Measurements from ENCODE around the gene ABHD3.
A peak's percentile ranks its signal among the peaks of the same experiment; 100 is the strongest.
"Not testable (repeated sequence)": the region's sequence is repeated elsewhere in the genome, so short reads cannot be mapped to it uniquely, and the experiment has no call there.

Gene ABHD3

GRCh38 chr18:21650311-21650710, 54.3 kb downstream of the ABHD3 start:
- no peak for DNase-seq (ENCODE audit: low spot score)

DNA sequence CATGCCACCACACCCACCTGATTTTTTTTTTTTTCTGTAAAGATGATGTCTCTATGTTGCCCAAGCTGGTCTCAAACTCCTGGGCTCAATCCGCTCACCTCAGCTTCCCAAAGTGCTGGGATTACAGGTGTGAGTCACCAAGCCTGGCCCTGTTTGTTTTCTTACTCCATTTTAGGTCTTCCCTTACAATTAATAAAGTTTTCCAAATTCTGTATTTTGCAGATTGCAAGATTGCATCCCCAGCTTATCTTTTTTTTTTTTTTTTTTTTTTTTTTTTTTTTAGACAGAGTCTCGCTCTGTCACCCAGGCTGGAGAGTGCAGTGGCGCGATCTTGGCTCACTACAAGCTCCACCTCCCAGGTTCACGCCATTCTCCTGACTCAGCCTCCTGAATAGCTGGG, 64.2 kb downstream of the ABHD3 start:
- not testable (repeated sequence) for DNase-seq (ENCODE audit: low spot score)

DNA sequence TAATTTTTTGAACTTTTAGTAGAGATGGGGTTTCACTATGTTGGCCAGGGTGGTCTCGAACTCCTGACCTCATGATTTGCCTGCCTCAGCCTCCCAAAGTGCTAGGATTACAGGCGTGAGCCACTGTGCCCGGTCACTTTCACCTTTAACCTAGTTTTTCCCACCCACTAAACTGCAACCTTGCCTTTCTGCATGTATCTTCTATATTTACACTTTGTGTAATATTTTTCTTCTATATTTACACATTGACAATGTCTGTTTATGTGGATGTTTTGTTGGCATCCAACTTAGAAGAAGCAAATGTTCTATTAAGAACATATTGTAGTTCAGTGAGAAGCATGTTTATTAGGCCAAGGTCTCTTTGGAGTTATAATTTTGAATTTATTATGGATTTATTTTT, 65.8 kb downstream of the ABHD3 start:
- no peak for DNase-seq (ENCODE audit: low spot score)

DNA sequence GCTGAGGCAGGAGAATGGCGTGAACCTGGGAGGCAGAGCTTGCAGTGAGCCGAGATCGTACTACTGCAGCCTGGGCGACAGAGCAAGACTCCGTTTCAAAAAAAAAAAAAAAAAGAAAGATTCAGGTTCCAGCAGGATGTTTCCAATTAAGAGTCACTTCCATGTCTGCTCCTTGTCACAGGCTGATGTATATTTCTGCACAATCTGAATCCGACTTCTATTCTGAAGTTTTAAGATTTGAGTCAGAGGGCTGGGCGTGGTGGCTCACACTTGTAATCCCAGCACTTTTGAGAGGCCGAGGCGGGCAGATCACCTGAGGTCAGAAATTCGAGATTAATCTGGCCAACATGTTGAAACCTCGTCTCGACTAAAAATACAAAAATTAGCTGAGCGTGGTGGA, 67.8 kb downstream of the ABHD3 start:
- DNase-seq (ENCODE audit: low spot score), result no peak

DNA sequence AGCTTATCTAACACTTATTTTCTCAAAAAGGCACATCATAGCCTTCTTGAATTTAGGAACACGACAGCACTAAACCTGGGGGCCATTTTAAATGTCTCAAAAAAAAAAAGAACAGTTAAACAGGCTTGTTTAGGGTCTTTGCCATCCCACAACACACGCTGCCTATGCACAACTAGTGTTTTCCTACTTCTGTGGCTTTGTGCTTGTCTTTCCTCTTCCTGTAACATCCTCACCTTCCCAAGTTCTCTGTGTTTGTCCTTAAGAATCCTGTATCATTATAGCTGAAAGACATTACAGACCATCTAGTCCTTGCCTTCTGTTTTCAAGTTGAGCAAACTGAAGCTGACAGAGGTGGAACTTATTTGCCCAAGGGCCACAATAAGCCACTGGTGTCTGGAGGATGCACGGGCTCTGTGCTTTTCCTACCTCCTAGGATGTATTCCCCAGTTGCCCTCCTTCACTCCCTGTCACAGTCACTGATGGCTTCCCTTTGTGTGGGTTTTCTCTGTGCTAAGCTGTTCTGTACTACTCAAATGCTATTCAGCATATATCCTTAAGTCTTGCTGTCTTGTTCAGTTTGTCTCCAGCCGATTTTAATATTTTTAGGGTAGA, 69.9 kb downstream of the ABHD3 start:
- DNase-seq (ENCODE audit: low spot score), result no peak

- no peak for DNase-seq (ENCODE audit: low spot score)
Observed at GRCh38 chr18:21632393-21632792, 72.2 kb downstream of the ABHD3 start.

- no peak for DNase-seq (ENCODE audit: low spot score)
Observed at GRCh38 chr18:21629089-21629832, 75.3 kb downstream of the ABHD3 start.

DNA sequence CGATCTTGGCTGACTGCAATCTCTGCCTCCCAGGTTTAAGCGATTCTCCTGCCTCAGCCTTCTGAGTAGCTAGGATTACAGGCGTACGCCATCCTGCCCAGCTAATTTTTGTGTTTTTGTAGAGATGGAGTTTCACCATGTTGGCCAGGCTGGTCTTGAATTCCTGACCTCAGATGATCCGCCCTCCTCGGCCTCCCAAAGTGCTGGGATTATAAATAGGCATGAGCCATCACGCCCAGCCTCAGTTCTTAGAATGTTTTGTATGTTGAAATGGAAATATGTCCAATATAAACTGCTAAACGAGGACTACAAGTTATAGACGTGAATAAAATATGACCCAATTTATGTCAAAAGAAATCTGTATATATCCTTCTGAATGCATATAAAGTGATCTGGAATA, 82.9 kb downstream of the ABHD3 start:
- DNase-seq (ENCODE audit: low spot score), result not testable (repeated sequence)

DNA sequence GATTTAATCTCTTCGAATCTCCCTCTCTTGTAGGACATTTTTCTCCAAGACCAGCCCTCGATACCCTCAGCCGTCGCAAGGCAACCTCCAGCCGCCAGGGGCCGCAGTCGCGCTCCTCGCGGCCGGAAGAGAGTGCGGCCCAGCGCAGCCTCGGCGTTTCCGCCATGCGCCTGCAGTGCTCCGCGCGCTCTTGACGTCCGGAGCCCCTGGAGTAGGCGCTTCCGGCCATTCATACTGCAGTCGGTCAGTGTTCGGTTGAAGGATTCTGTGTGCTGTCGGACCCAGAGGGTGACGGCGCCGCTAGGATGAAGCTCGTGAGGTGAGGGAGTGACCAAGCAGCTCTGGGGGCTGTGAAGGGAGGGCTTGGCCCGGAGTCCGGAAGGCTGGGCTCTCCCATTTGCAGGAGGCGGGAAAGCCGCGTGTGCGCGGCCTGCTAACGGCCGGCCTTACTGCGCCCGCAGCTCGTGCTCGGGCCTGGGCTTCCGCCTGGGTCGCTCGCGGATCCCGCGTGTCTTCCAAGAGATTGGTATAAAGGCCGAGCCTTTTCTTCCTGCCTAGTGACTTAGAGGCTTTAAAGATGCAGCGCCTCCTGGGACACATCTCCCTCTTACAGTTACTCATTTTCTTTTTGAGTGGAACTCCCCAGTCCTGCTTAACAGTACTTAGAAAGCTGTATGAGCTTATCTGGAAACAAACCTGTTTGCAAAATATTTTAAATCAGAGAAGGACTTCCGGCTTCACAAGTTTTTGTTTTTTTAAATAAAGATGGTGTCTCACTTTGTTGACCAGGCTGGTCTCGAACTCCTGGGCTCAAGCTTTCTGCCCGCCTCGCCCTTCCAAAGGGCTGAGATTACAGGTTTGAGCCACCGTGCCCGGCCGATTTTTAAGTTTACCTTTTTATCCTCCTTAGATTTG, 92.2 kb downstream of the ABHD3 start, which contains the start of gene SNRPD1:
Gene SNRPD1 (plus strand): TSS at position 190 of the 915 bp plus-strand sequence. CDS start 116 bp downstream, at position 306.
- DNase-seq (ENCODE audit: low spot score), result peak; percentile 85

DNA sequence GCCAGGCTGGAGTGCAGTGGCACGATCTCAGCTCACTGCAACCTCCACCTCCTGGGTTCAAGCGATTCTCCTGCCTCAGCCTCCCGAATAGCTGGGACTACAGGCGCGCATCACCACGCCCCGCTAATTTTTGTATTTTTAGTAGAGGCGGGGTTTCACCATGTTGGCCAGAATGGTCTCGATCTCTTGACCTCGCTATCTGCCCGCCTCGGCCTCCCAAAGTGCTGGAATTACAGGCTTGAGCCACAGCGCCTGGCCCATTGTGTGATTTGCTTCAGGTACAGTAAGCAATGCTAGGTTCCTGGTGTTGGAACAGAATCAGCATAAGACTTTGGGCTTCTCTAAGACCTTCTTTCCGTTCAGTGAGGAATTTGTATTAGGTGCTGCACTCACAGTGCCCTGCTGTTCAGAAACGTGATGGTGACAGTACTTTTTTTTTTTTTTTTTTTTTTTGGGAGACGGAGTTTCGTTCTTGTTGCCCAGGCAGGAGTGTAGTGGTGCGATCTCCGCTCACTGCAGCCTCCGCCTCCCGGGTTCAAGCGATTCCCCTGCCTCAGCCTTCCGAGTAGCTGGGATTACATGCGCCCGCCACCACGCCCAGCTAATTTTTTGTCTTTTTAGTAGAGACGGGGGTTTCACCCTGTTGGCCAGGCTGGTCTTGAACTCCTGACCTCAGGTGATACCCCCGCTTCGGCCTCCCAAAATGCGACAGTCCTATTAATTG, 93.0 kb downstream of the ABHD3 start:
- DNase-seq (ENCODE audit: low spot score), result not testable (repeated sequence)

DNA sequence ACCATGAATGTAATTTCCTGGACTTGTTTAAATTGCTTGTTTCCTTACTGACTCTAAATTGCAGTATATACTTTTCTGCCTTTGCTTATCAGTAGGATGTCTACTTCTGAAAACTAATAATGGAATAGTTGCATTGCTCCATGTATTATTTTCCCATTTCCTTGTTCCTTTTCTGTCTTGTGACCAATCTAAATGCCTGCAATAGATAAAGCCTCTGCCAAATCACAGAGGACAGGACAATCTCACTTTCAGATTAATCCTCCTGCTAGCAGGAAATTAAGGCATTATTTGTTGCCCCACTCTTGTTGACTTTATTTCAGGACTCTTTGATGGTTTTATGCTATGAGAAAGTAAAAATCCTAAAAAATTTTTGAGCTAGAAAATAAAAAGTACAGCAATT, 99.4 kb downstream of the ABHD3 start:
- no peak for DNase-seq (ENCODE audit: low spot score)

DNA sequence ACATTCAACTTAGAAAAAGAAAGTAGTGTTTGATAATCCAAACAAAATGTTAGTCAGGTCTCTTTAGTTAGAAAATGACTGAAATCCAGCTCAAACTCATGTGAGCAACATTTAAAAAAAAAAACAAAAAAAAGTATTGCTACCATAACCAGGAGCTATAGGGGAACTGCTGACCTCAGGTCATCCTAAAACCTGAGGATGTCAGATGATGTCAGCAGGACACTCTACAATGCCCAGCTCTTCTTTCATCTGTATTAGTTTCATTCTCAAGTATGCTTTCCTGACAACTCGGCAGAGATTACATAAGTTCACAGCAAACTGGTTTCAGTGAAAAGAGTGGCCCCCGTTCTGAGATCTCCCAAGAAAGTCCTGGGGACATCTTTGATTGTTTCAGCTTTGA, 99.9 kb downstream of the ABHD3 start:
- no peak for DNase-seq (ENCODE audit: low spot score)

- no peak for DNase-seq (ENCODE audit: low spot score)
Observed at GRCh38 chr18:21602299-21602587, 102.3 kb downstream of the ABHD3 start.

All from COLO829 (cell line).